HG03066 (cell line): ENCODE data around the gene PCDHB15.
"Not testable (repeated sequence)": the region's sequence is repeated elsewhere in the genome, so short reads cannot be mapped to it uniquely, and the experiment has no call there.

ENCODE experiments used
- ATAC-seq: cut with Tn5 transposase; IDR thresholded peaks from one replicate; pipeline ENCODE4 v1.9.1; 2021; ENCODE audit warnings: low read depth; ENCODE audit not compliant: unreplicated experiment

PCDHB15 gene

GRCh38 chr5:141245250-141245717, at the start of gene PCDHB15:
Gene PCDHB15 (plus strand): TSS chr5:141245395. CDS start chr5:141245579, 184 bp downstream.
- ATAC-seq: no peak

GRCh38 chr5:141196363-141196762, 48.8 kb upstream of the PCDHB15 start:
- ATAC-seq: no peak

- no peak for ATAC-seq
Measured at GRCh38 chr5:141199359-141200235, 45.6 kb upstream of the PCDHB15 start, which contains the start of gene PCDHB11. Gene PCDHB11 (plus strand): TSS chr5:141199627. CDS start chr5:141199775, 148 bp downstream.

- ATAC-seq: not testable (repeated sequence)
Measured at GRCh38 chr5:141201126-141201525, 44.1 kb upstream of the PCDHB15 start.

- ATAC-seq: not testable (repeated sequence)
Measured at GRCh38 chr5:141201646-141202045, 43.5 kb upstream of the PCDHB15 start.

GRCh38 chr5:141208478-141208877, 36.7 kb upstream of the PCDHB15 start, which contains the start of gene PCDHB12:
Gene PCDHB12 (plus strand): TSS chr5:141208719. CDS start chr5:141208908, 189 bp downstream.
- no peak for ATAC-seq

- ATAC-seq: not testable (repeated sequence)
Measured at GRCh38 chr5:141210281-141210680, 34.9 kb upstream of the PCDHB15 start.

GRCh38 chr5:141210849-141211248, 34.3 kb upstream of the PCDHB15 start:
- not testable (repeated sequence) for ATAC-seq

- ATAC-seq: not testable (repeated sequence)
Measured at GRCh38 chr5:141213656-141214339, 31.4 kb upstream of the PCDHB15 start, which contains the start of gene PCDHB13. Gene PCDHB13 (plus strand): TSS chr5:141213919. CDS start chr5:141214124, 205 bp downstream.

- ATAC-seq: not testable (repeated sequence)
Measured at GRCh38 chr5:141214583-141214982, 30.6 kb upstream of the PCDHB15 start.

GRCh38 chr5:141215504-141215903, 29.7 kb upstream of the PCDHB15 start:
- ATAC-seq: not testable (repeated sequence)

- ATAC-seq: not testable (repeated sequence)
Measured at GRCh38 chr5:141216035-141216434, 29.2 kb upstream of the PCDHB15 start.

GRCh38 chr5:141223112-141223783, 21.9 kb upstream of the PCDHB15 start, which contains the start of gene PCDHB14:
Gene PCDHB14 (plus strand): TSS chr5:141223343. CDS start chr5:141223506, 163 bp downstream.
- ATAC-seq: no peak

GRCh38 chr5:141224844-141225243, 20.4 kb upstream of the PCDHB15 start:
- ATAC-seq: not testable (repeated sequence)

GRCh38 chr5:141225421-141225820, 19.8 kb upstream of the PCDHB15 start:
- not testable (repeated sequence) for ATAC-seq

GRCh38 chr5:141234109-141234667, 11.0 kb upstream of the PCDHB15 start:
- no peak for ATAC-seq

GRCh38 chr5:141235922-141236321, 9.3 kb upstream of the PCDHB15 start:
- not testable (repeated sequence) for ATAC-seq

GRCh38 chr5:141236516-141237313, 8.5 kb upstream of the PCDHB15 start:
- ATAC-seq: no peak

- no peak for ATAC-seq
Measured at GRCh38 chr5:141241496-141241895, 3.7 kb upstream of the PCDHB15 start.
